Measurements from ENCODE around the gene CRYZ. TPM values are rescaled to one million over a fixed set of nuclear protein-coding genes. Genes with fewer than 3 reads are reported as not detected.
"Not testable (repeated sequence)": the region's sequence is repeated elsewhere in the genome, so short reads cannot be mapped to it uniquely, and the experiment has no call there.

The CRYZ gene
- total RNA-seq, 2 experiments from 2014 or later, result 26.7 to 34.2 TPM

GRCh38 chr1:74681001-74681400, 51.8 kb downstream of the CRYZ start:
- POLR2A ChIA-PET, result no interaction called here
- no peaks in the 10 kb centered on the region for H3K4me1 Mint-ChIP-seq
- no peak overlapping the region for H3K27ac Mint-ChIP-seq
- no peak overlapping the region for H3K4me3 Mint-ChIP-seq
- no peak for DNase-seq
- no peaks in the 10 kb centered on the region for H3K36me3 Mint-ChIP-seq (ENCODE audit: low read depth)
- ATAC-seq, result no peak
- H3K9me3 Mint-ChIP-seq (ENCODE audit: low read depth), result no peaks in the 10 kb centered on the region
- CTCF ChIA-PET, result interaction anchor here (2.9 kb wide), 1 partner anchor 9 kb away, joined by 11 read pairs; no protein-coding TSS in a partner anchor
- intact Hi-C loops (cut with DNase I, micrococcal nuclease), result loop anchor here in 1 of 2 experiments (10.0 kb wide), 1 partner anchor 176 kb away; no protein-coding TSS in a partner anchor
- peaks cover 16% of the 10 kb centered on the region for H3K27me3 Mint-ChIP-seq

- Mint-ChIP-seq H3K4me3 (no peak overlapping the region), H3K9me3 (ENCODE audit: low read depth) (no peaks in the 10 kb centered on the region), H3K27me3 (peaks cover 22% of the 10 kb centered on the region), H3K27ac (no peak overlapping the region), H3K36me3 (ENCODE audit: low read depth) (no peaks in the 10 kb centered on the region), H3K4me1 (no peaks in the 10 kb centered on the region)
- DNase-seq (no peak), ATAC-seq (no peak)
- ChIA-PET POLR2A (no interaction called here), CTCF (interaction anchor here (2.9 kb wide), 1 partner anchor 10 kb away, joined by 11 read pairs; no protein-coding TSS in a partner anchor)
- intact Hi-C loops (cut with DNase I, micrococcal nuclease), result loop anchor here in 1 of 2 experiments (10.0 kb wide), 1 partner anchor 175 kb away; no protein-coding TSS in a partner anchor
Measured at GRCh38 chr1:74679811-74680210, 53.0 kb downstream of the CRYZ start.

- POLR2A ChIA-PET, result no interaction called here
Measured at GRCh38 chr1:74677926-74678325, 54.9 kb downstream of the CRYZ start.

GRCh38 chr1:74674278-74675048, 58.4 kb downstream of the CRYZ start:
- ChIA-PET CTCF (interaction anchor here (0.9 to 3.4 kb wide), 2 partner anchors 8 to 15 kb away, joined by 3 to 13 read pairs; no protein-coding TSS in a partner anchor), POLR2A (no interaction called here)
- no peak overlapping the region for H3K4me3 Mint-ChIP-seq
- intact Hi-C loops (cut with DNase I, micrococcal nuclease), result no loop called here
- no peak for ATAC-seq
- H3K36me3 Mint-ChIP-seq (ENCODE audit: low read depth), result no peaks in the 10 kb centered on the region
- H3K27me3 Mint-ChIP-seq, result peaks cover 42% of the 10 kb centered on the region
- H3K4me1 Mint-ChIP-seq, result peaks cover 4% of the 10 kb centered on the region
- no peak overlapping the region for H3K27ac Mint-ChIP-seq
- H3K9me3 Mint-ChIP-seq (ENCODE audit: low read depth), result peaks cover 5% of the 10 kb centered on the region
- DNase-seq, result no peak

More at GRCh38 chr1:74677926-74678325, 54.9 kb downstream of the CRYZ start:
- H3K27ac Mint-ChIP-seq, result no peak overlapping the region
- intact Hi-C loops (cut with DNase I, micrococcal nuclease), result no loop called here
- ATAC-seq (no peak), DNase-seq (no peak)
- H3K36me3 Mint-ChIP-seq (ENCODE audit: low read depth), result no peaks in the 10 kb centered on the region
- no peaks in the 10 kb centered on the region for H3K9me3 Mint-ChIP-seq (ENCODE audit: low read depth)
- H3K4me3 Mint-ChIP-seq, result no peak overlapping the region
- H3K4me1 Mint-ChIP-seq, result peaks cover 4% of the 10 kb centered on the region
- CTCF ChIA-PET, result interaction anchor here (0.8 to 3.4 kb wide), 3 partner anchors 11 to 127 kb away, joined by 3 to 13 read pairs (median 3); no protein-coding TSS in a partner anchor
- H3K27me3 Mint-ChIP-seq, result peaks cover 34% of the 10 kb centered on the region

GRCh38 chr1:74673351-74674111, 59.3 kb downstream of the CRYZ start, which contains the start of gene ERICH3:
Gene ERICH3, minus strand, starts transcription at chr1:74673792. Its CDS starts 273 bp downstream, at chr1:74673519.
- Mint-ChIP-seq H3K4me1 (peaks cover 4% of the 10 kb centered on the region), H3K27me3 (peaks cover 39% of the 10 kb centered on the region), H3K27ac (no peak within 1 kb of the TSS), H3K4me3 (no peak within 1 kb of the TSS), H3K36me3 (ENCODE audit: low read depth) (no peaks in the 10 kb centered on the region), H3K9me3 (ENCODE audit: low read depth) (peaks cover 5% of the 10 kb centered on the region)
- intact Hi-C loops (cut with DNase I, micrococcal nuclease), result no loop called here
- CTCF ChIA-PET, result interaction anchor here (0.9 kb wide), 1 partner anchor 9 kb away, joined by 3 read pairs; no protein-coding TSS in a partner anchor
- ATAC-seq (peak; percentile 30), DNase-seq (peak; percentile 5)
- POLR2A ChIA-PET, result no interaction called here

GRCh38 chr1:74670866-74671265, 62.0 kb downstream of the CRYZ start:
- peaks cover 40% of the 10 kb centered on the region for H3K27me3 Mint-ChIP-seq
- CTCF ChIA-PET; ATAC-seq; H3K4me1 Mint-ChIP-seq; H3K27ac Mint-ChIP-seq; POLR2A ChIA-PET; intact Hi-C loops (cut with DNase I, micrococcal nuclease); H3K9me3 Mint-ChIP-seq (ENCODE audit: low read depth); DNase-seq; H3K4me3 Mint-ChIP-seq; H3K36me3 Mint-ChIP-seq (ENCODE audit: low read depth): not testable (repeated sequence)

Other genes starting within 250 kb of the CRYZ start
- not detected for gene LRRC53, start 220.4 kb downstream of the CRYZ start, total RNA-seq
- not detected for gene ERICH3, start 59.3 kb downstream of the CRYZ start, total RNA-seq
- 10 to 100 TPM; 29.9 to 33.7 TPM for gene TYW3, start 102 bp upstream of the CRYZ start, total RNA-seq